NT2/D1 (cell line): ENCODE data around the gene GLS.

Experiments used
- DNase-seq: peaks from one replicate; pipeline ENCODE4 v3.0.0-alpha.2; 2011; ENCODE audit warnings: low read depth, low spot score
- H3K27me3 ChIP-seq: 2 replicates; pipeline ENCODE4 v1.6.0; 2011; ENCODE audit warnings: mild to moderate bottlenecking; ENCODE audit not compliant: insufficient read length, insufficient read depth
- H3K36me3 ChIP-seq: 2 replicates; pipeline ENCODE4 v1.6.1; 2011; ENCODE audit warnings: mild to moderate bottlenecking, low read length, mixed read lengths; ENCODE audit not compliant: insufficient read depth, insufficient read length
- H3K4me1 ChIP-seq: 2 replicates; pipeline ENCODE4 v1.5.1; 2011; ENCODE audit not compliant: insufficient read depth, insufficient read length
- H3K4me3 ChIP-seq: 2 replicates; pipeline ENCODE4 v1.5.1; 2011; ENCODE audit warnings: low read depth; ENCODE audit not compliant: insufficient read length
- H3K9ac ChIP-seq: 2 replicates; pipeline ENCODE4 v1.6.0; 2011; ENCODE audit warnings: low read depth; ENCODE audit not compliant: insufficient read length
- H3K9me3 ChIP-seq: 2 replicates; pipeline ENCODE4 v1.5.1; 2011; ENCODE audit warnings: mild to moderate bottlenecking, low read length; ENCODE audit not compliant: insufficient read depth
- SUZ12 ChIP-seq: IDR thresholded peaks from 2 replicates; pipeline ENCODE4 v1.6.1; 2011; ENCODE audit not compliant: insufficient read length, insufficient read depth; ENCODE audit errors: extremely low read depth
- YY1 ChIP-seq: IDR thresholded peaks from 2 replicates; pipeline ENCODE4 v1.6.1; 2011; ENCODE audit not compliant: insufficient read length, insufficient read depth
- ZNF274 ChIP-seq: IDR thresholded peaks from 2 replicates; pipeline ENCODE4 v1.6.1; 2011; ENCODE audit warnings: mild to moderate bottlenecking, low read depth, low read length

Gene GLS

DNA sequence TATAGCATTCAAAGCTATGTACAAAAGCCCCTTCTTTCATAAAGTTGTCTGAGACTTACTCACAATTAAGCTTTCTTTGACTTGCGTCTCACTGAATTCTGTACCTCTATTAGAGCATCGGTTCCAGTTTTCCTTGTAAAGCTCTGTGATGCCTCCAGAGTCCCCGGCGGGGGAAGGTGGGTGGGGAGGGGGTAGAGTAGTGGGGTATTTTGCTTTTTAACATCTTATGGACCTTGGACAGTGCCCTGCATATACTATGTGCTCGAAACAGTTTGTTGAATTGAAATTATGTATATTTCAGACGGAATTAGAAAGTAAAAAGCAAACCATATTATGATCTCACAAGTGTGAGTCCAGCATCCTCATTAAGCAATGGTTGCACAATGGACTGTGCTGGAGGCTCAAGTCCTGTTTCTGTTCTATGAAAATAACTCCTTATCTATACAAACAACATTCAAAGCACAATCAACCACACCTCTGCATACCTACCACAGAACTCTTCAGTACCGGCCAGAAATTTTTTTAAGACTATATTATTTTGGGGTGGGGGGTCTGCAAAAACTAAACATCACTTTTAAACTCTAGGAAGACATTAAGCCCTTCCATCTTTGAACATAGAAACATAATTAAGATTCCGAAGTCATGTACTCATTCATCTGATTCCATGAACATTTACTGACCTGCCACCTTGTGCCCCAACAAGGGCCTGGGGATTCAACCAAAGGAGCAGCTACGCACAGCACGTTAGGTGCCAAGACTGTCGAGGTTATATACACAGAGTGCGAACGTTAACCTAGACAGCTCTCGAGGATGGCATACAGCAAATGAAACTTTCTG, 132.4 kb downstream of the GLS start:
- TF ChIP-seq YY1 (no peak), ZNF274 (no peak), SUZ12 (no peak)
- Histone ChIP-seq H3K9me3 (peaks cover 11% of the 10 kb centered on the region; the same call in 1 of the 2 replicates), H3K9ac (peak overlapping the region; percentile 92), H3K4me3 (peak overlapping the region; percentile 86), H3K4me1 (no peaks in the 10 kb centered on the region), H3K27me3 (peaks cover 24% of the 10 kb centered on the region), H3K36me3 (peaks cover 29% of the 10 kb centered on the region)
- DNase-seq: no peak

DNA sequence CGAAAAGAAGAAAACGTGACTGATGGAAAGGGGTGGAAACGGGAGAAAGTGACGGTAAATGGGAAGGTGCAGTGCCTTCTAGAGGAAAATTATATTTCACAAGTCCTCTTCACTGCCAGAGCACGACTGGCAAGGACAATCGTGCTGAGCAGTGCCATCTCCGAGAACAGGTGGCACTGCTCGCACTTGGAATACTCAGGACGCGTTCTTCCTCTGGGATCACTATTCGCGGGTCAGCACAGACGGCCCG, 133.0 kb downstream of the GLS start:
- DNase-seq: no peak
- Histone ChIP-seq H3K36me3 (peaks cover 24% of the 10 kb centered on the region), H3K9ac (peak overlapping the region; percentile 92), H3K27me3 (peaks cover 28% of the 10 kb centered on the region), H3K4me1 (no peaks in the 10 kb centered on the region), H3K9me3 (peaks cover 11% of the 10 kb centered on the region; the same call in 1 of the 2 replicates), H3K4me3 (peak overlapping the region; percentile 86)
- no peak for TF ChIP-seq YY1
- TF ChIP-seq SUZ12: no peak
- TF ChIP-seq ZNF274: no peak

DNA sequence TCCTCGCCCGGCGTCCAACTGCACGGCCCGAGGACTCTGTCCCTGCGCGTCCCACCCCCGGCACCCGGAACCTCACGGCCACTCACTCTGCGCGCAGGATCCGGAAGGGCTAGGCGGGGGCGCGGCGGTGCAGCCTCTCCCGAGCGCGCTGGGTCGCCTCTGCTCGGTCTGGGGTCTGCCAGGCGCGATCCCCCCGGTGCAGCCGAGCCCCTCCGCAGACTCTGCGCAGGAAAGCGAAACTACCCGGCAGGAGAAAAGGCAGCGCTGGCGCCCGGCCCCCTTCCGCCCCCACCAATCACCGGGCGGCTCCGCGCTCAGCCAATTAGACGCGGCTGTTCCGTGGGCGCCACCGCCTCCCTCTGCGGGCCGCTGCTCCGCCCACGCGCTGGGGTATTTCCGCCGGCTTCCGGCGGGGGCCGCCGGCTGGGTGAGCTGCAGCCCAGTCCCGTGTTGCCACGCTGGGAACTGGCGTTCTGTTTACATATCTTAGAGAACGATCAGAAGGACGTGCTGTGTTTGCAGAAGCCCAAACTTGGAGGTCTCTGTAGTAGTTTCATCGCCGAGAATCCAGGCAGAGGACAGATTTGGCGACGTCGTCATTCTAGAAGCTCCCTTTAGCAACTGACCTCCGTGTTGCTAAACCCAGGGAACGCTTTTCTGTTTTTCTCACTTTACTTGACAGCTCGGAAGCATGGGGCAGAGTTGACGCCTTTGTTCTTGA, 133.5 kb downstream of the GLS start, which contains the start of gene STAT1:
Gene STAT1, minus strand, starts transcription at position 240 of the 721 bp plus-strand sequence. CDS start 4,168 bp downstream, outside the sequence.
- Histone ChIP-seq H3K36me3 (peaks cover 20% of the 10 kb centered on the region), H3K27me3 (peaks cover 33% of the 10 kb centered on the region), H3K4me3 (peak within 1 kb of the TSS; percentile 86), H3K4me1 (no peaks in the 10 kb centered on the region), H3K9me3 (peaks cover 11% of the 10 kb centered on the region; the same call in 1 of the 2 replicates), H3K9ac (peak within 1 kb of the TSS; percentile 92)
- DNase-seq: peak; percentile 81
- no peak for TF ChIP-seq YY1
- no peak for TF ChIP-seq SUZ12
- TF ChIP-seq ZNF274: no peak

DNA sequence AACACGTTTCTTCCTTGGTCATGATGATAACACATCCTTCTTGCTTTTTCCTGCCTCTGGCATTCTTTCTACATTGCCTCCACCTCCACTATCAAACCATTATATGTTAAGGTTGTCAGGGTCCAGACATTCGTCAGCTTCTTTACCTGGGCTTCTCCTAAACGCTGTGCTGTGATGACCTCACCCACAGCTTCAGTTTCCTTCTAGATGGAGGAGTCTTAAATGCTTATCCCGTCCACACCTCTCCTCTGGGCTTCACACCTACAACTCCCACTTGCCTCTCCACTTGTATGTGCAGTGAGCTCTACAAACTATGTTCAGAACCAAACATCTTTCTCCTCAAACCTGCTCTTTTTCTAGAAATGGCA, 134.0 kb downstream of the GLS start:
- Histone ChIP-seq H3K9me3 (peaks cover 11% of the 10 kb centered on the region; the same call in 1 of the 2 replicates), H3K9ac (peak overlapping the region; percentile 34), H3K4me1 (no peaks in the 10 kb centered on the region), H3K27me3 (peaks cover 38% of the 10 kb centered on the region), H3K36me3 (peaks cover 16% of the 10 kb centered on the region), H3K4me3 (peak overlapping the region; percentile 86)
- no peak for DNase-seq
- TF ChIP-seq ZNF274 (no peak), YY1 (no peak), SUZ12 (no peak)
